K562 (cell line): Measurements from ENCODE around the gene MFSD12. TPM values are rescaled to one million over a fixed set of nuclear protein-coding genes. Genes with fewer than 3 reads are reported as not detected.

ENCODE experiments used
- BCOR ChIP-seq: fragments of 450-650 bp; IDR thresholded peaks from 2 replicates; pipeline ENCODE4 v1.6.1; 2016
- DDX20 ChIP-seq: fragments of 450-650 bp; IDR thresholded peaks from 2 replicates; pipeline ENCODE4 v1.6.1; 2016; ENCODE audit warnings: missing genetic modification characterization, low read depth, mild to moderate bottlenecking, missing compliant biosample characterization, moderate library complexity
- DNMT1 ChIP-seq: fragments of 450-650 bp; IDR thresholded peaks from 2 replicates; pipeline ENCODE4 v1.6.1; 2016; ENCODE audit warnings: antibody characterized with exemption, mild to moderate bottlenecking
- KAT8 ChIP-seq: fragments of 450-650 bp; IDR thresholded peaks from 2 replicates; pipeline ENCODE4 v1.6.1; 2016; ENCODE audit warnings: low read depth, mild to moderate bottlenecking
- NCOA1 ChIP-seq: fragments of 450-650 bp; IDR thresholded peaks from 2 replicates; pipeline ENCODE4 v1.6.1; 2016; ENCODE audit warnings: low read depth
- NR1H2 ChIP-seq: sonication (generic); formaldehyde crosslinking; IDR thresholded peaks from 2 replicates; pipeline ENCODE4 v1.4.0; 2020; ENCODE audit warnings: mild to moderate bottlenecking, missing genetic modification reagents
- NR4A1 ChIP-seq, 2 experiments: fragments of 250-450 bp in 1 of 2; fragments of 450-650 bp in 1 of 2; sonication (Bioruptor Pico) in 1 of 2; IDR thresholded peaks; 2 replicates each; pipeline versions ENCODE4 v1.4.0 to v1.6.1; 2016 to 2020; ENCODE audit warnings: mild to moderate bottlenecking in 2 of 2, missing compliant biosample characterization in 1 of 2, missing genetic modification characterization in 1 of 2, moderate library complexity in 1 of 2
- RFX1 ChIP-seq: fragments of 450-650 bp; IDR thresholded peaks from 2 replicates; pipeline ENCODE4 v1.6.1; 2016; ENCODE audit warnings: mild to moderate bottlenecking, moderate library complexity
- SMARCC2 ChIP-seq: fragments of 450-650 bp; IDR thresholded peaks from 2 replicates; pipeline ENCODE4 v1.6.1; 2017; ENCODE audit warnings: antibody characterized with exemption, moderate library complexity, mild to moderate bottlenecking, low read depth
- SP1 ChIP-seq: sonication (generic); formaldehyde crosslinking; IDR thresholded peaks from 2 replicates; pipeline ENCODE4 v1.8.1; 2022; ENCODE audit warnings: mild to moderate bottlenecking, missing genetic modification reagents
- TARDBP ChIP-seq: fragments of 450-650 bp; IDR thresholded peaks from 2 replicates; pipeline ENCODE4 v1.6.1; 2016
- YBX1 ChIP-seq: fragments of 450-650 bp; IDR thresholded peaks from 2 replicates; pipeline ENCODE4 v1.7.1; 2016; ENCODE audit warnings: mild to moderate bottlenecking
- ZNF174 ChIP-seq: fragments of 250-450 bp; sonication (Bioruptor Pico); IDR thresholded peaks from 2 replicates; pipeline ENCODE4 v1.4.0; 2020; ENCODE audit warnings: mild to moderate bottlenecking
- ZNF3 ChIP-seq: fragments of 250-450 bp; sonication (Bioruptor Pico); IDR thresholded peaks from 2 replicates; pipeline ENCODE4 v1.5.0; 2021; ENCODE audit warnings: mild to moderate bottlenecking, moderate library complexity
- ZNF316 ChIP-seq: fragments of 450-650 bp; IDR thresholded peaks from 2 replicates; pipeline ENCODE4 v1.6.1; 2016
- ZNF445 ChIP-seq: fragments of 250-450 bp; sonication (Bioruptor Pico); IDR thresholded peaks from 2 replicates; pipeline ENCODE4 v1.4.0; 2020; ENCODE audit warnings: low read depth, mild to moderate bottlenecking, moderate library complexity
- ZNF696 ChIP-seq: fragments of 250-450 bp; sonication (Bioruptor Pico); conservative IDR thresholded peaks from 2 replicates; pipeline ENCODE4 v1.4.0; 2020; ENCODE audit warnings: mild to moderate bottlenecking, moderate library complexity
- polyA plus RNA-seq, 8 experiments: library from polyadenylated mRNA; depleted of rRNA in 4 of 8; stranded (reverse) in 5 of 8; unstranded in 3 of 8; fragments of >200 nt; fragmentation: Nextera tagmentation in 2 of 8; fragmentation: Illumina TruSeq in 1 of 8; extraction: Ambion mirVana in 2 of 8; extraction: Trizol in 1 of 8; gene quantifications; 2 replicates each; pipeline versions ENCODE4 v1.2.1 to v1.2.3, GENCODE V29; 2011 to 2014; ENCODE audit warnings: inconsistent platforms in 1 of 8, missing spikeins in 1 of 8
- total RNA-seq, 7 experiments: library from RNA; depleted of rRNA in 6 of 7; stranded (reverse); fragments of >200 nt in 6 of 7; fragmentation: Illumina TruSeq in 2 of 7; extraction: Trizol in 2 of 7; gene quantifications; 2 replicates each; pipeline versions ENCODE4 v1.2.1 to v1.2.3, GENCODE V29; 2011 to 2021; ENCODE audit warnings: low replicate concordance in 1 of 7
- TF ChIP-seq, protein P1 (sequence below): fragments of 250-450 bp; sonication (Bioruptor Pico); IDR thresholded peaks from 2 replicates; pipeline ENCODE4 v1.4.0; 2020; ENCODE audit warnings: borderline replicate concordance
- TF ChIP-seq, protein P2 (sequence below): sonication (generic); formaldehyde crosslinking; IDR thresholded peaks from 2 replicates; pipeline ENCODE4 v1.8.0; 2023; ENCODE audit warnings: mild to moderate bottlenecking, missing genetic modification reagents
- TF ChIP-seq, protein P3 (sequence below): sonication (generic); formaldehyde crosslinking; IDR thresholded peaks from 2 replicates; pipeline ENCODE4 v1.8.0; 2022; ENCODE audit warnings: mild to moderate bottlenecking, missing genetic modification reagents
- TF ChIP-seq, protein P4 (sequence below): fragments of 250-450 bp; sonication (Bioruptor Pico); IDR thresholded peaks from 2 replicates; pipeline ENCODE4 v1.4.0; 2020
- TF ChIP-seq, protein P5 (sequence below): fragments of 250-450 bp; sonication (Bioruptor Pico); IDR thresholded peaks from 2 replicates; pipeline ENCODE4 v1.8.0; 2022; ENCODE audit warnings: inconsistent platforms, mild to moderate bottlenecking, moderate library complexity, borderline replicate concordance

MFSD12 gene
- total and polyA plus RNA-seq, 9 of the 15 experiments (the other 6 are each of a cell fraction or from before 2014, with no cell fraction given), result 0.69 to 112 (median 31.8) TPM

DNA sequence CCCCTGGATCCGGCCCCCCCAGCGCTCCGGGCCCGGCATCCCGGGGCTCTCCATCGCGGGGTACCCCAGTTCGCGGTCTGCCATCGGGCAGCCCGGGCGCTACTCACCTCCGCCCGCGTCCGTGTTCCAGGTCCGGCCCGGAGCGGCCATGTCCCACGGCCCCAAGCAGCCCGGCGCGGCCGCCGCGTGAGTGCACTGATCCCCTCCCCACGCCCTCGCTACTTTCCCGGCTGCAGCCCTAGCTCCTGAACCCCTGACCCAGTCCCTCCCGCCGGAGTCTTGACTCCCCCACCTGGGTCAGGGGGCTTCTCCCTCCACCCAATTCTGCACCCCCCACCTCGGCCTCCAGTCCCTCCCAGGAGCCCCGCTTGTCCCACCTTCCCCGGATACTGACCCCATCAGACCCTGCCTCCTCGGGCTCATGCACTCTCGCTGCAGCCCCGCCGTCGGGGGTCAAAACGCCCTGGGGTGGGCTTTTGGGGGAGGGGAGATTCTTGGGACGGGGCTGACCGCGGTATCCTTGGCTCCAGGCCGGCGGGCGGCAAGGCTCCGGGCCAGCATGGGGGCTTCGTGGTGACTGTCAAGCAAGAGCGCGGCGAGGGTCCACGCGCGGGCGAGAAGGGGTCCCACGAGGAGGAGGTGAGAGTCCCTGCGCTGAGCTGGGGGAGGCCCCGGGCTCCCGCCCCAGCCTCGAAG, 15.9 kb upstream of the MFSD12 start (continued):
- TF ChIP-seq, protein P1, sequence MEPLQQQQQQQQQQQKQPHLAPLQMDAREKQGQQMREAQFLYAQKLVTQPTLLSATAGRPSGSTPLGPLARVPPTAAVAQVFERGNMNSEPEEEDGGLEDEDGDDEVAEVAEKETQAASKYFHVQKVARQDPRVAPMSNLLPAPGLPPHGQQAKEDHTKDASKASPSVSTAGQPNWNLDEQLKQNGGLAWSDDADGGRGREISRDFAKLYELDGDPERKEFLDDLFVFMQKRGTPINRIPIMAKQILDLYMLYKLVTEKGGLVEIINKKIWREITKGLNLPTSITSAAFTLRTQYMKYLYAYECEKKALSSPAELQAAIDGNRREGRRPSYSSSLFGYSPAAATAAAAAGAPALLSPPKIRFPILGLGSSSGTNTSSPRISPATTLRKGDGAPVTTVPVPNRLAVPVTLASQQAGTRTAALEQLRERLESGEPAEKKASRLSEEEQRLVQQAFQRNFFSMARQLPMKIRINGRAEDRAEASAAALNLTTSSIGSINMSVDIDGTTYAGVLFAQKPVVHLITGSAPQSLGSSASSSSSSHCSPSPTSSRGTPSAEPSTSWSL, result no peak
- TF ChIP-seq ZNF174 (CRISPR knock-in tag), result no peak
- TF ChIP-seq YBX1, result no peak
- TF ChIP-seq DNMT1, result no peak
- no peak for TF ChIP-seq NR1H2 (CRISPR knock-in tag)
- no peak for TF ChIP-seq NCOA1
- no peak for TF ChIP-seq ZNF696 (CRISPR knock-in tag)
- no peak for TF ChIP-seq RFX1
- TF ChIP-seq, protein P2, sequence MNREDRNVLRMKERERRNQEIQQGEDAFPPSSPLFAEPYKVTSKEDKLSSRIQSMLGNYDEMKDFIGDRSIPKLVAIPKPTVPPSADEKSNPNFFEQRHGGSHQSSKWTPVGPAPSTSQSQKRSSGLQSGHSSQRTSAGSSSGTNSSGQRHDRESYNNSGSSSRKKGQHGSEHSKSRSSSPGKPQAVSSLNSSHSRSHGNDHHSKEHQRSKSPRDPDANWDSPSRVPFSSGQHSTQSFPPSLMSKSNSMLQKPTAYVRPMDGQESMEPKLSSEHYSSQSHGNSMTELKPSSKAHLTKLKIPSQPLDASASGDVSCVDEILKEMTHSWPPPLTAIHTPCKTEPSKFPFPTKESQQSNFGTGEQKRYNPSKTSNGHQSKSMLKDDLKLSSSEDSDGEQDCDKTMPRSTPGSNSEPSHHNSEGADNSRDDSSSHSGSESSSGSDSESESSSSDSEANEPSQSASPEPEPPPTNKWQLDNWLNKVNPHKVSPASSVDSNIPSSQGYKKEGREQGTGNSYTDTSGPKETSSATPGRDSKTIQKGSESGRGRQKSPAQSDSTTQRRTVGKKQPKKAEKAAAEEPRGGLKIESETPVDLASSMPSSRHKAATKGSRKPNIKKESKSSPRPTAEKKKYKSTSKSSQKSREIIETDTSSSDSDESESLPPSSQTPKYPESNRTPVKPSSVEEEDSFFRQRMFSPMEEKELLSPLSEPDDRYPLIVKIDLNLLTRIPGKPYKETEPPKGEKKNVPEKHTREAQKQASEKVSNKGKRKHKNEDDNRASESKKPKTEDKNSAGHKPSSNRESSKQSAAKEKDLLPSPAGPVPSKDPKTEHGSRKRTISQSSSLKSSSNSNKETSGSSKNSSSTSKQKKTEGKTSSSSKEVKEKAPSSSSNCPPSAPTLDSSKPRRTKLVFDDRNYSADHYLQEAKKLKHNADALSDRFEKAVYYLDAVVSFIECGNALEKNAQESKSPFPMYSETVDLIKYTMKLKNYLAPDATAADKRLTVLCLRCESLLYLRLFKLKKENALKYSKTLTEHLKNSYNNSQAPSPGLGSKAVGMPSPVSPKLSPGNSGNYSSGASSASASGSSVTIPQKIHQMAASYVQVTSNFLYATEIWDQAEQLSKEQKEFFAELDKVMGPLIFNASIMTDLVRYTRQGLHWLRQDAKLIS (CRISPR knock-in tag), result no peak
- TF ChIP-seq ZNF3 (CRISPR knock-in tag), result no peak
- no peak for TF ChIP-seq NR4A1 (CRISPR knock-in tag; IDR thresholded peaks at IDR 0.05)
- no peak for TF ChIP-seq NR4A1 (tag; IDR thresholded peaks at IDR 0.05)
- TF ChIP-seq BCOR, result no peak
- no peak for TF ChIP-seq SMARCC2
- TF ChIP-seq DDX20 (tag), result no peak
- TF ChIP-seq, protein P3, sequence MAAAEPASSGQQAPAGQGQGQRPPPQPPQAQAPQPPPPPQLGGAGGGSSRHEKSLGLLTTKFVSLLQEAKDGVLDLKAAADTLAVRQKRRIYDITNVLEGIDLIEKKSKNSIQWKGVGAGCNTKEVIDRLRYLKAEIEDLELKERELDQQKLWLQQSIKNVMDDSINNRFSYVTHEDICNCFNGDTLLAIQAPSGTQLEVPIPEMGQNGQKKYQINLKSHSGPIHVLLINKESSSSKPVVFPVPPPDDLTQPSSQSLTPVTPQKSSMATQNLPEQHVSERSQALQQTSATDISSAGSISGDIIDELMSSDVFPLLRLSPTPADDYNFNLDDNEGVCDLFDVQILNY, result 0 out of 2 replicates have a peak, but pooled peaks have one; percentile 19
- no peak for TF ChIP-seq ZNF445 (CRISPR knock-in tag)
- TF ChIP-seq, protein P4, sequence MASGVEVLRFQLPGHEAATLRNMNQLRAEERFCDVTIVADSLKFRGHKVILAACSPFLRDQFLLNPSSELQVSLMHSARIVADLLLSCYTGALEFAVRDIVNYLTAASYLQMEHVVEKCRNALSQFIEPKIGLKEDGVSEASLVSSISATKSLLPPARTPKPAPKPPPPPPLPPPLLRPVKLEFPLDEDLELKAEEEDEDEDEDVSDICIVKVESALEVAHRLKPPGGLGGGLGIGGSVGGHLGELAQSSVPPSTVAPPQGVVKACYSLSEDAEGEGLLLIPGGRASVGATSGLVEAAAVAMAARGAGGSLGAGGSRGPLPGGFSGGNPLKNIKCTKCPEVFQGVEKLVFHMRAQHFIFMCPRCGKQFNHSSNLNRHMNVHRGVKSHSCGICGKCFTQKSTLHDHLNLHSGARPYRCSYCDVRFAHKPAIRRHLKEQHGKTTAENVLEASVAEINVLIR (CRISPR knock-in tag), result no peak
- no peak for TF ChIP-seq ZNF316
- no peak for TF ChIP-seq TARDBP
- TF ChIP-seq SP1 (CRISPR knock-in tag), result no peak
- TF ChIP-seq, protein P5, sequence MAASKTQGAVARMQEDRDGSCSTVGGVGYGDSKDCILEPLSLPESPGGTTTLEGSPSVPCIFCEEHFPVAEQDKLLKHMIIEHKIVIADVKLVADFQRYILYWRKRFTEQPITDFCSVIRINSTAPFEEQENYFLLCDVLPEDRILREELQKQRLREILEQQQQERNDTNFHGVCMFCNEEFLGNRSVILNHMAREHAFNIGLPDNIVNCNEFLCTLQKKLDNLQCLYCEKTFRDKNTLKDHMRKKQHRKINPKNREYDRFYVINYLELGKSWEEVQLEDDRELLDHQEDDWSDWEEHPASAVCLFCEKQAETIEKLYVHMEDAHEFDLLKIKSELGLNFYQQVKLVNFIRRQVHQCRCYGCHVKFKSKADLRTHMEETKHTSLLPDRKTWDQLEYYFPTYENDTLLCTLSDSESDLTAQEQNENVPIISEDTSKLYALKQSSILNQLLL (CRISPR knock-in tag), result no peak
- no peak for TF ChIP-seq KAT8
